GM12878 (cell line): Measurements from ENCODE around the gene AMOTL1. TPM values are rescaled to one million over a fixed set of nuclear protein-coding genes. Genes with fewer than 3 reads are reported as not detected.

Experiments
- ATAC-seq: fragments of 200-7000 bp; cut with Tn5 transposase; 3 replicates; pipeline ENCODE4 v1.9.1; 2020; ENCODE audit warnings: mild to moderate bottlenecking, moderate library complexity
- BruUV-seq: library from RNA; stranded (reverse); fragments of 400-500 nt; replicated peaks from 2 replicates; lab custom pipeline; 2021; lab: Mats Ljungman, UMichigan
- CTCF ChIA-PET: fragments of 300-600 bp; sonication (Branson Sonifier 250); formaldehyde crosslinking; extraction: SDS; loops from one replicate; lab custom pipeline; 2021; ENCODE audit warnings: inconsistent platforms; lab: Yijun Ruan, JAX
- POLR2A ChIA-PET: fragments of 350-600 bp; formaldehyde crosslinking; extraction: SDS; loops from one replicate; lab custom pipeline; 2021; ENCODE audit warnings: inconsistent platforms; lab: Charles Lee
- RAD21 ChIA-PET: fragments of 300-600 bp; sonication (Branson Sonifier 250); formaldehyde crosslinking; loops from one replicate; lab custom pipeline; 2023; ENCODE audit warnings: antibody characterized with exemption; ENCODE audit not compliant: unreplicated experiment; lab: Charles Lee
- SMC1A ChIA-PET: fragments of 300-600 bp; sonication (Branson Sonifier 250); formaldehyde crosslinking; loops from one replicate; lab custom pipeline; 2023; ENCODE audit not compliant: unreplicated experiment, uncharacterized antibody; lab: Charles Lee
- DNase-seq: peaks from one replicate; pipeline ENCODE4 v3.0.0-alpha.2; 2011; ENCODE audit warnings: low read depth, low spot score
- FAIRE-seq: peaks from 3 replicates; lab custom pipeline; 2011; peaks lifted over from hg19 to GRCh38; lab: Jason Lieb, UNC
- H2AFZ ChIP-seq: 2 replicates; pipeline ENCODE4 v1.6.0; 2011; ENCODE audit warnings: low read depth, low read length, control low read depth; ENCODE audit not compliant: control insufficient read depth
- H3K27ac ChIP-seq: 2 replicates; pipeline ENCODE4 v1.5.1; 2011; ENCODE audit warnings: control low read depth; ENCODE audit not compliant: control insufficient read depth, insufficient read depth
- H3K27me3 ChIP-seq, 2 experiments: replicated peaks in 1 of 2; 2 replicates each; pipeline versions ENCODE4 v1.6.0 to v1.6.1; 2011; ENCODE audit warnings: low read length in 1 of 2; ENCODE audit not compliant: control insufficient read depth in 2 of 2, insufficient read depth in 2 of 2
- H3K36me3 ChIP-seq, 2 experiments: 2 replicates each; pipeline ENCODE4 v1.5.1; 2011; ENCODE audit warnings: low read length in 1 of 2; ENCODE audit not compliant: control insufficient read depth in 2 of 2, insufficient read depth in 2 of 2
- H3K4me1 ChIP-seq: 2 replicates; pipeline ENCODE4 v1.6.1; 2011; ENCODE audit warnings: mild to moderate bottlenecking, low read length, moderate library complexity, mixed read lengths; ENCODE audit not compliant: control insufficient read depth, insufficient read depth
- H3K4me2 ChIP-seq: 2 replicates; pipeline ENCODE4 v1.6.0; 2011; ENCODE audit warnings: control low read depth; ENCODE audit not compliant: control insufficient read depth, insufficient read depth
- H3K4me3 ChIP-seq: fragments of 200-600 bp; sonication (generic); 2 replicates; pipeline ENCODE4 v1.5.1; 2016
- H3K79me2 ChIP-seq: 2 replicates; pipeline ENCODE4 v1.6.0; 2011; ENCODE audit warnings: low read length; ENCODE audit not compliant: control insufficient read depth, insufficient read depth
- H3K9ac ChIP-seq: 2 replicates; pipeline ENCODE4 v1.8.0; 2011; ENCODE audit warnings: low read length, control low read depth, mixed read lengths; ENCODE audit not compliant: control insufficient read depth, insufficient read depth
- H3K9me3 ChIP-seq: replicated peaks from 3 replicates; pipeline ENCODE4 v1.5.1; 2011; ENCODE audit warnings: mild to moderate bottlenecking, low read length; ENCODE audit not compliant: control insufficient read depth, insufficient read depth
- H4K20me1 ChIP-seq: 2 replicates; pipeline ENCODE4 v1.6.0; 2011; ENCODE audit not compliant: control insufficient read depth, insufficient read depth
- CTCF ChIP-seq, 3 experiments: IDR thresholded peaks in 2 of 3; conservative IDR thresholded peaks in 1 of 3; 2 replicates each; pipeline ENCODE4 v1.5.1; 2011; ENCODE audit warnings: low read depth in 3 of 3, low read length in 3 of 3, mild to moderate bottlenecking in 3 of 3, control low read depth in 2 of 3, moderate library complexity in 2 of 3, inconsistent platforms in 1 of 3, mixed read lengths in 1 of 3; ENCODE audit not compliant: control insufficient read depth in 2 of 3, insufficient read depth in 1 of 3; ENCODE audit errors: extremely low read depth in 1 of 3
- FOXM1 ChIP-seq: IDR thresholded peaks from 2 replicates; pipeline ENCODE4 v1.6.1; 2012; ENCODE audit warnings: low read depth, mild to moderate bottlenecking, inconsistent platforms, low read length, moderate library complexity
- LARP7 ChIP-seq: fragments of 450-650 bp; IDR thresholded peaks from 2 replicates; pipeline ENCODE4 v1.6.1; 2017; ENCODE audit warnings: mild to moderate bottlenecking
- RAD21 ChIP-seq: IDR thresholded peaks from 2 replicates; pipeline ENCODE4 v1.6.1; 2011; ENCODE audit warnings: mild to moderate bottlenecking, low read depth, low read length, moderate library complexity; ENCODE audit not compliant: insufficient read depth
- RUNX3 ChIP-seq: IDR thresholded peaks from 2 replicates; pipeline ENCODE4 v1.6.1; 2012; ENCODE audit warnings: low read length, inconsistent platforms
- SMC3 ChIP-seq: IDR thresholded peaks from 2 replicates; pipeline ENCODE4 v1.6.1; 2011; ENCODE audit warnings: low read length, improper control_type of control experiment, borderline replicate concordance
- YY1 ChIP-seq: IDR thresholded peaks from 2 replicates; pipeline ENCODE4 v1.6.1; 2011; ENCODE audit warnings: low read depth, mild to moderate bottlenecking, low read length
- WGBS: methylation state at CpG from one replicate; pipeline ENCODE4 v1.1.6; 2016; ENCODE audit warnings: low lambda C conversion rate; ENCODE audit not compliant: insufficient replicate concordance, insufficient coverage; ENCODE audit errors: missing lambda C conversion rate; 5-methylcytosine and 5-hydroxymethylcytosine counted together
- in situ Hi-C: fragments of 300-500 bp; cut with MboI; formaldehyde crosslinking; loops from 9 replicates; pipeline ENCODE4 v1.14.3; 2018; ENCODE audit warnings: mixed read lengths
- intact Hi-C: fragments of 100-400 bp; cut with micrococcal nuclease; formaldehyde crosslinking; loops from one replicate; pipeline ENCODE4 v1.14.2; 2022; ENCODE audit not compliant: unreplicated experiment
- polyA plus RNA-seq, 11 experiments: library from polyadenylated mRNA; depleted of rRNA in 4 of 11; unstranded in 6 of 11; stranded (reverse) in 5 of 11; fragments of >200 nt; fragmentation: Nextera tagmentation in 4 of 11; fragmentation: Illumina TruSeq in 1 of 11; extraction: Ambion mirVana in 4 of 11; extraction: Trizol in 1 of 11; gene quantifications; 1 replicate in 1 of 11; 2 replicates in 10 of 11; pipeline versions ENCODE4 v1.2.1 to v1.2.3, GENCODE V29; 2011 to 2016; ENCODE audit warnings: inconsistent platforms in 2 of 11, missing spikeins in 2 of 11, low read depth in 1 of 11
- total RNA-seq, 4 experiments: library from RNA; depleted of rRNA in 3 of 4; stranded (reverse); fragments of >200 nt in 3 of 4; fragmentation: Illumina TruSeq in 1 of 4; extraction: Trizol in 1 of 4; gene quantifications; 2 replicates each; pipeline versions ENCODE4 v1.2.1 to v1.2.3, GENCODE V29; 2013 to 2021

AMOTL1 gene
- total and polyA plus RNA-seq, 10 of the 15 experiments (the other 5 are each of a cell fraction or from before 2014, with no cell fraction given): under 0.01 to 0.41 (median 0.01) TPM; not detected in 7

DNA sequence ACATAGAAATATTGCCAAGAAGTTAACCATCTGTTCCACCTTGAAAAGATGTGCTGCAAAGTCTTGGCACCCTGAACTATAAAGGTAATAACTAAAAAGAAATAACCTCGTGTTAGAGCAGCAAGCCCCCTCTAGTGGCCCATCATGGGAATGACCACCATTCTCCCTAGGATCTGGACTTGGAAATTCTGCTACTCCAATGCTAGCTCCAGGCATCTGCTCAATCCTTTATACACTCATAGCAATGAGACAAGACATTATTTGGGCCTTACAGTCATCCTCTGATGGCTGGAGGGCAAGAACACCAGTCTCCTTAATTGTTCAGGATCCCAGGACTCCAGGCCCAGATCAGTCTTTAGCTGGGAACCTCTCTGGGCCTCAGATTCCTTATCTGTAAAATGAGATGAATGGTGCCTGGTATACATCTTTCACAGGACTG lies 129.2 kb downstream of the AMOTL1 start:
- Histone ChIP-seq H3K4me3 (no peak overlapping the region), H3K9ac (no peak overlapping the region), H3K27me3 (peaks cover 0 to 3% of the 10 kb centered on the region in 2 experiments; a peak in 1 of 4 replicates), H3K9me3 (no peaks in the 10 kb centered on the region), H3K4me1 (no peaks in the 10 kb centered on the region), H4K20me1 (no peaks in the 10 kb centered on the region), H2AFZ (no peak overlapping the region), H3K79me2 (no peaks in the 10 kb centered on the region), H3K36me3 (no peaks in the 10 kb centered on the region), H3K27ac (no peak overlapping the region)
- ChIA-PET CTCF (interaction anchor here (0.6 to 3.6 kb wide), 32 partner anchors 9 to 1021 kb away, joined by 3 to 45 read pairs (median 4); no protein-coding TSS in a partner anchor), SMC1A (interaction anchor here (0.7 to 2.8 kb wide), 16 partner anchors 11 to 378 kb away, joined by 3 to 25 read pairs (median 4); partner anchors contain the start of gene SRSF8), POLR2A (interaction anchor here (0.6 to 0.9 kb wide), 2 partner anchors 23 to 111 kb away, joined by 3 read pairs; no protein-coding TSS in a partner anchor), RAD21 (interaction anchor here (1.0 to 3.0 kb wide), 6 partner anchors 20 to 381 kb away, joined by 3 to 23 read pairs (median 6); no protein-coding TSS in a partner anchor)
- DNase-seq (no peak), ATAC-seq (peak; percentile 71), FAIRE-seq (peak; percentile 68)
- no TSS peak for BruUV-seq
- in situ Hi-C loops: no loop called here
- intact Hi-C loops: loop anchor here (1.0 to 5.0 kb wide), 3 partner anchors 110 to 379 kb away; no protein-coding TSS in a partner anchor
- TF ChIP-seq LARP7 (no peak), SMC3 (peak; percentile 71), FOXM1 (no peak), YY1 (peak; percentile 40; the same call in 1 of the 2 replicates), CTCF (IDR thresholded peaks at IDR 0.05 in 2 of 3, conservative IDR thresholded peaks at IDR 0.05 in 1 of 3; ENCODE audit: control insufficient read depth in 2 of 3, extremely low read depth in 1 of 3, insufficient read depth in 1 of 3, low read depth in 3 of 3, low read length in 3 of 3) (peak; percentile 81 to 89 (median 88)), RUNX3 (peak; percentile 9; the same call in 1 of the 2 replicates), RAD21 (peak; percentile 76)
- TF ChIP-seq, all 136 proteins: peak for 5
- 0% methylated on average over 1 of the region's 1 CpG for WGBS
- H3K4me2 ChIP-seq: no peak overlapping the region
